ENCODE results near the gene KLHL18.
"Not testable (repeated sequence)": the region's sequence is repeated elsewhere in the genome, so short reads cannot be mapped to it uniquely, and the experiment has no call there.

Gene KLHL18

DNA sequence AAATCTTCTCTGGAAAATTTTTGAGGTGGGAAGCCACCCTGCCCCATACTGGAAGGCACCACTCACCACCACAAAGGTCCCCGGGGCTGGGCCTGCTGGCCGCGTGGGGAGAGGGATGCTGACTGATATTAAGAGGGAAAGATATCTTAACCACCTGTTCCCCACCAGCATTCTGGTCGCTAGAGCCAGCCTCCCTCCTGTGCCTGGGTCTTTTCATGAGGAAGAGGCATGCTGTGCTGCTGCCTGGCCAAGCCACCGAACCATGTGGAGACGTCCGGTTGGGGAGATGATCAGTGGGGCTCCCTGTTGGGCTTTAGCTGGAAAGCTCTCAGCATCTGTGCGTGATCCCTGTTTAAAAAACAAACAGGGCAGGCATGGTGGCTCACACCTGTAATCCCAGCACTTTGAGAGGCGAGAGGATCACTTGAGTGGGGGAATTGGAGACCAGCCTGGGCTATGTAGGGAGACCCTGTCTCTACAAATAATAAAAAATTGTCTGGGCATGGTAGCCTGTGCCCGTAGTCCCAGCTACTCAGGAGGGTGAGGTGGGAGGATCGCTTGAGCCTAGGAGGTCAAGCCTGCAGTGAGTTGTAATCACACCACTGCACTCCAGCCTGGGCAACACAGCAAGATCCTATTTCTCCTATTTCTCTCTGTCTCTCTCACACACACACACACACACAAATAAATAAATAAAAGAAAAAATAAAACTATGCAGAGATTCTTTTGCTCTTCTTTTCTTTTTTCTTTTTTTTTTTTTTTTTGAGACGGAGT, 1.0 kb downstream of the KLHL18 start:
- no peaks in the 10 kb centered on the region for H3K36me3 ChIP-seq (ENCODE audit: insufficient read depth, low read length)
- peak overlapping the region; percentile 88 for H3K4me3 ChIP-seq
- DNase-seq (ENCODE audit: low read depth, low spot score): no peak
- H3K9me3 ChIP-seq (ENCODE audit: low read depth, low read length): no peaks in the 10 kb centered on the region
- no peak overlapping the region for H3K27ac ChIP-seq
- TF ChIP-seq EZH2 (IDR thresholded peaks at IDR 0.05) (no peak), FOXP2 (optimal IDR thresholded peaks at IDR 0.05; ENCODE audit: control extremely low read depth, extremely low read length, insufficient read depth) (no peak), POLR2AphosphoS5 (IDR thresholded peaks at IDR 0.05; ENCODE audit: borderline replicate concordance, low read depth, low read length) (no peak)
- peak overlapping the region; percentile 80 for H3K9ac ChIP-seq (ENCODE audit: insufficient read length)

DNA sequence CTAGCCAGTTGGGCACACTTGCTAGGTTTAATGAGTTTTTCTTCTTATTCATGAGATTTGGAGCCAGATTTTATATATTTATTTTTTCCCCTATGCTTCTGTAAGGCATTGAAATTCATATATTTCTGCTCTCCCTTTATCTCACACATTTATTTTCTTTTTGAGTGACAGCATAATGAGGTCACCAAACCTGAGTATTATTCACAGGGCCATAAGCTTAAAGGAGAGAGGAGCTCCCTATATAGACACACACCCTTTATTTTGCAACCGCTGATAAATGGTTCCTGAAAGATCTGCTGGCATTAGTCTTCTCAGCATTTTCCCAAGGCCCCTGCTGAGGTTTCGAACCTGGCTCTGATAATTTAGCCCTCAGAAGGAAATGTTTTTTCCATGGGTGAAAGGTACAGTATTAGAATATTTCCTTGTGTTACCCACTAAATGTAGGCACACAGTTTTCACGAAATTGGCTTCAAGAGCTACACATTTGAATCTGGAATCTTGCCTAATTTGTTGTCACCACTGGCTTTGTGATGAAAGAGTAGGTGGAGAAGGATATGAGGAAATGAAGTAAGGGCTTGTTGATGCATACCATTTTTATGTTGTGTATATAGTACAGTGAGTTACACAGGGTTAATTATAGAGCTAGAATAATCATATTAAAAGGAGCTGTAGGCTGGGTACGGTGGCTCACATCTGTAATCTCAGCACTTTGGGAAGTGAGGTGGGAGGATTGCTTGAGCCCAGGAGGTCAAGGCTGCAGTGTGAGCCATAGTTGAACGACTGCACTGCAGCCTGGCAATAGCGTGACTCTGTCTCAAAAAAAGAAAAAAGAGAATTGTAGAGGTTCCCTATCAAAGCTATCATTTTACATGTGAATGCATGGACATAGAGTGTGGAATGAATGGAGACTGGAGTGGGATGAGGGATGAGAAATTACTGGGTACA, 6.5 kb downstream of the KLHL18 start:
- DNase-seq (ENCODE audit: low read depth, low spot score): no peak
- TF ChIP-seq POLR2AphosphoS5 (IDR thresholded peaks at IDR 0.05; ENCODE audit: borderline replicate concordance, low read depth, low read length) (no peak), EZH2 (IDR thresholded peaks at IDR 0.05) (no peak), FOXP2 (optimal IDR thresholded peaks at IDR 0.05; ENCODE audit: control extremely low read depth, extremely low read length, insufficient read depth) (no peak)
- H3K36me3 ChIP-seq (ENCODE audit: insufficient read depth, low read length): no peaks in the 10 kb centered on the region
- H3K27ac ChIP-seq: no peak overlapping the region
- no peak overlapping the region for H3K9ac ChIP-seq (ENCODE audit: insufficient read length)
- no peaks in the 10 kb centered on the region for H3K9me3 ChIP-seq (ENCODE audit: low read depth, low read length)
- H3K4me3 ChIP-seq: no peak overlapping the region

DNA sequence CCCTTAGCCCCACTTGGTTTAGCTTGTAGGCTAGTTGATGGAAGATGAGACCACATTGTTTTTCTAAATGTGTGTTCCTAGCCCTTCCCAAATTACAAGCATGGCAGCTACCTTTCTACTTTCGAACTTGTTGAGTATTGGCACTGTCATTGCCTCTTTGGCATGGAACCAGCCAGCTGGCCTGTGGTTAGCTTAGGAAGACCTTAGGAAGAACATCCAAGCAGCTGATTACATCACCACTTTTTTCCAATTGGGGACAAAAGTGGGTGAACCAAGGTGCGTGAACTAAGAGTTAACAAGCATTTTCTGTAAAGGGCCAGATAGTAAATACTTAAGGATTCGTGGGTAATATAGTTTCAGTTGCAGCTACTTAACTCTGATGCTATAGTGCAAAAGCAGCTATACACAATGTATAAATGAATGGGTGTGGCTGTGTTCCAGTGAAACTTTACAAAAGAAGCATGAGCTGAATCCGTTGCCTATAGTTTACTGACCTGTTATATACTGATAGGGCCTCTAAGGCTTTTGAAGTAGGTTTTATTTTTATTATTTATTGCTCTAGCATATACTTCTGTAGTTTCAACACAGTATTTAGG, 8.5 kb downstream of the KLHL18 start:
- TF ChIP-seq EZH2 (IDR thresholded peaks at IDR 0.05): no peak
- no peak for TF ChIP-seq POLR2AphosphoS5 (IDR thresholded peaks at IDR 0.05; ENCODE audit: borderline replicate concordance, low read depth, low read length)
- no peak for TF ChIP-seq FOXP2 (optimal IDR thresholded peaks at IDR 0.05; ENCODE audit: control extremely low read depth, extremely low read length, insufficient read depth)

DNA sequence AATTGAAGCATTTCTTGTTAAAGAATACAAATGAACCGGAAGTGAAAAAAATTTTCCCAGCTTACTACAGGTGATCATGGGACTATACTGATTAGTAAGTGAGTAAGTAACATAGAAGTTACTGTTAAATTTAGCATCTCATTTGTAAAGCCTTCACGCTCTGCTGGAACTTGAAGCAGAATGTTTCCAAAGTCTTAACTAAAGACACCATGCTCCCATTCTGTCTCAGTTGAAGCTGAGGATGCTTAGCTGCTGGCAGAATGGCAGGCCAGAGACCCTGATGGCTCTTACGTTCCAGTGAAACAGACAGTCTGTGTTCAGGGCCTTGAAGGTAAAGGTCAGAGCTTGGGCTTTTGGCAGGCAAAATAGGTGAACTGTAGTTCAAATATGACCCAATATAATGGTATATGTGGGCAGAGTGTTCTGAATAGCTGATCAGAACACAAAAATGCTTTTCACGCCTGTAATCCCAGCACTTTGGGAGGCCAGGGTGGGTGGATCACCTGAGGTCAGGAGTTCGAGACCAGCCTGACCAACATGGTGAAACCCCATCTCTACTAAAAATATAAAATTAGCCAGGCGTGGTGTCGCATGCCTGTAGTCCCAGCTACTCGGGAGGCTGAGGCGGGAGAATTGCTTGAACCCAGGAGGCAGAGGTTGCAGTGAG, 9.1 kb downstream of the KLHL18 start:
- not testable (repeated sequence) for H3K9me3 ChIP-seq (ENCODE audit: low read depth, low read length); H3K4me3 ChIP-seq; H3K27ac ChIP-seq; H3K9ac ChIP-seq (ENCODE audit: insufficient read length); DNase-seq (ENCODE audit: low read depth, low spot score); H3K36me3 ChIP-seq (ENCODE audit: insufficient read depth, low read length)

More for the DNA sequence above, 8.5 kb downstream of the KLHL18 start:
- DNase-seq (ENCODE audit: low read depth, low spot score): no peak
- H3K9ac ChIP-seq (ENCODE audit: insufficient read length): no peak overlapping the region
- no peak overlapping the region for H3K27ac ChIP-seq
- H3K36me3 ChIP-seq (ENCODE audit: insufficient read depth, low read length): no peaks in the 10 kb centered on the region
- no peak overlapping the region for H3K4me3 ChIP-seq
- H3K9me3 ChIP-seq (ENCODE audit: low read depth, low read length): no peaks in the 10 kb centered on the region

DNA sequence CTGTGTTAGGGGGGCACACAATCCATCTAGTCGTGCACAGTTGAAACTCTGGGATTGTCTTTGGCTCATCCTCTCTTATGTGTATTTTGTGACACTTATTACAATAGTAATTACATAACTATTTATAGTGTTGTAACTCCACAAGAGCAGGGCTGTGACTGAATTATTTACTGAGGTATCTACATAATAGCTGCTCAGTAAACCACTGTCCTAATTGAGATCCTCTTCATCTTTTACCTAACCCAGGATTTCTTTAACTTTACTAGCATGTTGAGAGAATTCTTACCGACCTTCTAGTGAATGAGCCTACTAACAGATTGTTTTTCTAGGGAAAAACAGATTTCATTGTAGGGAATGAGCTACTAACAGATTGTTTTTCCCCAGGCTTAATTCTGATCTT, 11.1 kb downstream of the KLHL18 start:
- H3K4me3 ChIP-seq: no peak overlapping the region
- no peaks in the 10 kb centered on the region for H3K36me3 ChIP-seq (ENCODE audit: insufficient read depth, low read length)
- H3K27ac ChIP-seq: no peak overlapping the region
- no peak for TF ChIP-seq FOXP2 (optimal IDR thresholded peaks at IDR 0.05; ENCODE audit: control extremely low read depth, extremely low read length, insufficient read depth)
- TF ChIP-seq POLR2AphosphoS5 (IDR thresholded peaks at IDR 0.05; ENCODE audit: borderline replicate concordance, low read depth, low read length): no peak
- no peak for TF ChIP-seq EZH2 (IDR thresholded peaks at IDR 0.05)
- DNase-seq (ENCODE audit: low read depth, low spot score): no peak
- H3K9ac ChIP-seq (ENCODE audit: insufficient read length): no peak overlapping the region
- no peaks in the 10 kb centered on the region for H3K9me3 ChIP-seq (ENCODE audit: low read depth, low read length)

DNA sequence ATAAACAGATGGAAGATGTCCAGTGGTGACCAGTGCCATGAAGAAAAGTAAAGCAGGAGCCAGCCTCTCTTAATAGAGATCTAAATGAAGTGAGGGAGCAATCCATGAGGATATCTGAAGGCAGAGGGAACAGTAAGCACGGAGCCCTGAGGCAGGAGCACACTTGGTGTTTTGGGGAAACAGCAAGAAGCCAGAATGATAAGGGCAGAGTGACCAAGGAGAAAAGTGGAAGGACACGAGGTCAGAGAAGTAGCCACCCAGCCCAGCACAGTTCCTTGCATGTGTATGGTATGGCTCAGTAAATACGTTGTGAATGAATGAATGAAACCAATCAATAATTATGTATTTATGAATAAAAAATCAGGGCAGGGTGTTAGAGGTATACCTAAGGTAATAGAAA, 11.6 kb downstream of the KLHL18 start:
- H3K4me3 ChIP-seq: no peak overlapping the region
- no peak overlapping the region for H3K27ac ChIP-seq
- DNase-seq (ENCODE audit: low read depth, low spot score): no peak
- H3K9me3 ChIP-seq (ENCODE audit: low read depth, low read length): no peaks in the 10 kb centered on the region
- H3K36me3 ChIP-seq (ENCODE audit: insufficient read depth, low read length): no peaks in the 10 kb centered on the region
- H3K9ac ChIP-seq (ENCODE audit: insufficient read length): no peak overlapping the region
- TF ChIP-seq POLR2AphosphoS5 (IDR thresholded peaks at IDR 0.05; ENCODE audit: borderline replicate concordance, low read depth, low read length): no peak
- TF ChIP-seq EZH2 (IDR thresholded peaks at IDR 0.05): no peak
- TF ChIP-seq FOXP2 (optimal IDR thresholded peaks at IDR 0.05; ENCODE audit: control extremely low read depth, extremely low read length, insufficient read depth): no peak

DNA sequence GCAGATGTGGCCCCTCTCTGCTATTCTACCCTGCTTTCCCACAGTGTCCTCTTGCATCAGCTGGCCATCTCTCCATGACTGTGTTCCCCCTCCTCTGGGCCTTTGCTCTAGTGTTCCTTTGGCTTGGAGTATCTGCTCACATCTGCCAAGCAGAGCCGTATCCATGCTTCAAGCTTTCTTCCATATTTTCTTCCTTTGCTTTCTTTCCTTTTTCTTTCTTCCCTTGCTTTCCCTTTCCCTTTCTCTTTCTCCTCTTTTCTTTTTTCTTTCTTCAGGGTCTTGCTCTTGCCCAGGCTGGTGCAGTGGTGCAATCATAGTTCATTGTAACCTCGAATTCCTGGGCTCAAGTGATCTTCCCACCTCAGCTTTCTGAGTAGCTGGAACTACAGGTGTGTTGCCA, 12.6 kb downstream of the KLHL18 start:
- H3K27ac ChIP-seq: no peak overlapping the region
- no peak for TF ChIP-seq EZH2 (IDR thresholded peaks at IDR 0.05)
- no peak for TF ChIP-seq POLR2AphosphoS5 (IDR thresholded peaks at IDR 0.05; ENCODE audit: borderline replicate concordance, low read depth, low read length)
- no peak for TF ChIP-seq FOXP2 (optimal IDR thresholded peaks at IDR 0.05; ENCODE audit: control extremely low read depth, extremely low read length, insufficient read depth)
- no peak overlapping the region for H3K4me3 ChIP-seq
- no peak for DNase-seq (ENCODE audit: low read depth, low spot score)
- no peaks in the 10 kb centered on the region for H3K9me3 ChIP-seq (ENCODE audit: low read depth, low read length)
- no peak overlapping the region for H3K9ac ChIP-seq (ENCODE audit: insufficient read length)
- H3K36me3 ChIP-seq (ENCODE audit: insufficient read depth, low read length): no peaks in the 10 kb centered on the region

DNA sequence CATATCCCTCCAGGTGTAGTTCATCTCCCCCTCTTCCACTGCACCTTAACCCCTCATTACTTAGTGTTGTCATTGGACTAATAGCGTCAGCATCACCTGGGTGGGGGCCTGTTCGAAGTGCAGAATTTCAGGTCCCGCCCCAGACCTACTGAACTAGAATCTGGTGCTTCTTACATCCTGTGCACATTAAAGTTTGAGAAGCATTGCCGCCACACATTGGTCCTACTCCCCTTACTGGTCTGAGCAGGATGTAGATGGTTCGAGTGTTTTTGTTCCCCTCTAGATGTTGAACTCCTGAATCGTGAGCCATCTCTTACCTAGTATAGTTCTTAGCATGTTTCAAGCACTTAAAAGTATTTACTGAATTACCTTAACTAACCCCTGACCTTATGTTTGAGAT, 13.2 kb downstream of the KLHL18 start:
- TF ChIP-seq EZH2 (IDR thresholded peaks at IDR 0.05) (no peak), FOXP2 (optimal IDR thresholded peaks at IDR 0.05; ENCODE audit: control extremely low read depth, extremely low read length, insufficient read depth) (no peak), POLR2AphosphoS5 (IDR thresholded peaks at IDR 0.05; ENCODE audit: borderline replicate concordance, low read depth, low read length) (no peak)
- Histone ChIP-seq H3K27ac (no peak overlapping the region), H3K36me3 (ENCODE audit: insufficient read depth, low read length) (no peaks in the 10 kb centered on the region), H3K9ac (ENCODE audit: insufficient read length) (no peak overlapping the region), H3K9me3 (ENCODE audit: low read depth, low read length) (no peaks in the 10 kb centered on the region), H3K4me3 (no peak overlapping the region)
- DNase-seq (ENCODE audit: low read depth, low spot score): no peak
